Thyroid gland (tissue), 4 donors: ENCODE measurements around the gene FRAS1. TPM values are rescaled to one million over a fixed set of nuclear protein-coding genes. Genes with fewer than 3 reads are reported as not detected.

Source experiments
- DNase-seq, 2 donors: peaks; one replicate each; pipeline ENCODE4 v3.0.0-alpha.2; 2019
- H3K27ac ChIP-seq, 3 donors: fragments of 200-600 bp; sonication (generic); 1 replicate in 2 of 3; 2 replicates in 1 of 3; pipeline ENCODE4 v1.5.1; 2016 to 2019; ENCODE audit warnings: mild to moderate bottlenecking in 1 of 3, moderate library complexity in 1 of 3
- H3K27me3 ChIP-seq: fragments of 200-600 bp; sonication (generic); one replicate; pipeline ENCODE4 v1.5.1; 2019
- H3K36me3 ChIP-seq, 2 donors: fragments of 200-600 bp; sonication (generic); one replicate each; pipeline ENCODE4 v1.5.1; 2016 to 2019
- H3K4me1 ChIP-seq, 2 donors: fragments of 200-600 bp; sonication (generic); one replicate each; pipeline ENCODE4 v1.5.1; 2017 to 2019
- H3K4me3 ChIP-seq, 3 donors: fragments of 200-600 bp; sonication (generic); replicated peaks in 1 of 3; 1 replicate in 2 of 3; 2 replicates in 1 of 3; pipeline ENCODE4 v1.5.1; 2016; ENCODE audit warnings: mild to moderate bottlenecking in 1 of 3
- H3K9me3 ChIP-seq: fragments of 200-600 bp; sonication (generic); one replicate; pipeline ENCODE4 v1.5.1; 2017
- POLR2A ChIP-seq, 2 donors: fragments of 450-650 bp; IDR thresholded peaks; one replicate each; pipeline ENCODE4 v1.6.1; 2017; ENCODE audit warnings: antibody characterized with exemption in 2 of 2, mild to moderate bottlenecking in 2 of 2, moderate library complexity in 1 of 2
- WGBS, 2 donors: methylation state at CpG; one replicate each; pipeline ENCODE4 v1.1.5; 2017; 5-methylcytosine and 5-hydroxymethylcytosine counted together
- intact Hi-C: fragments of 100-400 bp; cut with DNase I; formaldehyde crosslinking; loops from one replicate; pipeline ENCODE4 v1.15.1; 2023
- total RNA-seq, 4 donors: library from RNA; depleted of rRNA; stranded (reverse); fragments of >200 nt; gene quantifications; one replicate each; pipeline ENCODE4 v1.2.3, GENCODE V29; 2016
- TF ChIP-seq, protein P1 (sequence below), 6 experiments: fragments of 200-600 bp in 3 of 6; fragments of 450-650 bp in 3 of 6; sonication (generic) in 3 of 6; IDR thresholded peaks; one replicate each; pipeline ENCODE4 v1.5.1; 2016 to 2019; ENCODE audit warnings: antibody characterized with exemption in 6 of 6, mild to moderate bottlenecking in 2 of 6, inconsistent platforms in 1 of 6, moderate library complexity in 1 of 6

FRAS1 gene
- total RNA-seq, 4 donors from 2014 or later, result 25.4 to 42.3 (median 31.7) TPM

DNA sequence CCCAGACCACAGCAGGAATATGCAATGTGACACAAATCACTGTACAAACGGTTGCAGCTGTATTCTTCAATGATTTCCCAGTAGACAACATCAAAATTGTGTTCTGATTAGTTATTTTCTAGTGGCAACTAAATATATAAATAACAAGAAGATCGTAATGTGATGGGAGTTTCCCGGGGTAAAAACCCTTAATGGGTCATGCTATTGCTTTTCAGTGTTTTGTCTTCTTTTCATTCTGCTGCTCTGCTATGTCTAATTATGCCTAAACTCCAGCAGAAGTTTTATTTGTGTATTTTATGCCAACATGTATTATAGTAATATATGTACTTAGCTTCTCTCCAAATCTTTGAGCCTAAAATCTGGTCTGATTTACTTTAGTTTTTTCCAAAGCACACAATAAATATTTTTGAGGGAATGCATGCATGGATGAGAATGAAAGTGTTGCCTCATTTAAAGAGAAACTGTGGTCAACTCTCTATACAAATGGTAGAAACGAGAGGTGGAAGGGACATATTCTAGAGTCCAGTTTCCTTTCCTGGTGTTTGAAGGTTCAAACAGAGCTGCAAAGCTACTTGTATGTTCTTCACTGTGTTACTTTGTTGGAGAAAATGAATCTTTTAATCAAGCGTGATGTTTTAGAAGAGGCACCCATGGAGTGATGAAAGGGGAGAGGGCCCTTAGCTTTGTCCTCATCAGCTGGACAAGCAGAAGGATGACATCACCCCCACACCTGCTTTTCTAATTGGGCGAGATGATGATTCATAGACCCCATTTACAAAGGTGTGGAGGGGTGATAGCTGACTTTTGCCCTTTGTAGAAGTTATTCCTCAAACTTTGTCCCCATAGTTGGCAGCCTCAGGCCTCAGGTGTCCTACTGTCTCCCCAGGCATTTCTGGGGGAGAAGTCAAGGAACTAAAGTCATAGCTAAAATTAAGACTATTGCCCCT is 129.7 kb downstream of the FRAS1 start:
- H3K27me3 ChIP-seq, result no peaks in the 10 kb centered on the region
- TF ChIP-seq, protein P1, sequence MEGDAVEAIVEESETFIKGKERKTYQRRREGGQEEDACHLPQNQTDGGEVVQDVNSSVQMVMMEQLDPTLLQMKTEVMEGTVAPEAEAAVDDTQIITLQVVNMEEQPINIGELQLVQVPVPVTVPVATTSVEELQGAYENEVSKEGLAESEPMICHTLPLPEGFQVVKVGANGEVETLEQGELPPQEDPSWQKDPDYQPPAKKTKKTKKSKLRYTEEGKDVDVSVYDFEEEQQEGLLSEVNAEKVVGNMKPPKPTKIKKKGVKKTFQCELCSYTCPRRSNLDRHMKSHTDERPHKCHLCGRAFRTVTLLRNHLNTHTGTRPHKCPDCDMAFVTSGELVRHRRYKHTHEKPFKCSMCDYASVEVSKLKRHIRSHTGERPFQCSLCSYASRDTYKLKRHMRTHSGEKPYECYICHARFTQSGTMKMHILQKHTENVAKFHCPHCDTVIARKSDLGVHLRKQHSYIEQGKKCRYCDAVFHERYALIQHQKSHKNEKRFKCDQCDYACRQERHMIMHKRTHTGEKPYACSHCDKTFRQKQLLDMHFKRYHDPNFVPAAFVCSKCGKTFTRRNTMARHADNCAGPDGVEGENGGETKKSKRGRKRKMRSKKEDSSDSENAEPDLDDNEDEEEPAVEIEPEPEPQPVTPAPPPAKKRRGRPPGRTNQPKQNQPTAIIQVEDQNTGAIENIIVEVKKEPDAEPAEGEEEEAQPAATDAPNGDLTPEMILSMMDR (IDR thresholded peaks at IDR 0.05), result no peak
- TF ChIP-seq POLR2A (IDR thresholded peaks at IDR 0.05), result no peak
- no peak overlapping the region for H3K4me3 ChIP-seq
- no peaks in the 10 kb centered on the region for H3K36me3 ChIP-seq
- DNase-seq, result no peak
- WGBS, 2 donors, result 66 to 79% methylated on average over 6 of the region's 6 CpGs
- H3K27ac ChIP-seq, result no peak overlapping the region
- H3K4me1 ChIP-seq, result peaks cover 0 to 15% of the 10 kb centered on the region in 2 donors
- intact Hi-C loops, result no loop called here
- no peaks in the 10 kb centered on the region for H3K9me3 ChIP-seq

DNA sequence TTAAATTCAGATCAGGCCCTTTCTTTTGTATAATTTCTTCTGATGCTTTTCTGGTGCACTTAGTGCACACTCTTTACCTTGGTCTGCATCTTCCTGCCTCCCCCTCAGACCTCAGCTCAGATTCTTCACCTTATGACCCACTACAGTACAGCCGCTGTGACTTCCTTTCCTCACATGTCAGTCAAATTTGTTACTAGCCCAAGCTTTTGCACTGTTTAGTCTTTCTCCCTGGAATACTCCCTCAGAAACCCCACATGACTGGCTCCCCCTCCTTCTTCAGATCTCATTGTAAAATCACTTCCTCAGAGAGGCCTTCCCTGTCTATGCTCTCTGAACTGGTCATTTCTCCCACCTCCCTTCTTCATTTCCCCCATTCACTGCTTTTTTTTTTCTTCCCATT is 132.9 kb downstream of the FRAS1 start:
- Histone ChIP-seq H3K27ac (no peak overlapping the region), H3K36me3 (no peaks in the 10 kb centered on the region), H3K4me1 (peaks cover 0 to 15% of the 10 kb centered on the region in 2 donors), H3K4me3 (no peak overlapping the region), H3K27me3 (no peaks in the 10 kb centered on the region), H3K9me3 (no peaks in the 10 kb centered on the region)
- TF ChIP-seq, protein P1 (IDR thresholded peaks at IDR 0.05), result no peak
- no peak for TF ChIP-seq POLR2A (IDR thresholded peaks at IDR 0.05)
- WGBS, 2 donors, result 83 to 84% methylated on average over 1 of the region's 1 CpG
- no peak for DNase-seq
- intact Hi-C loops, result no loop called here

- DNase-seq, result no peak
- intact Hi-C loops, result no loop called here
- Histone ChIP-seq H3K9me3 (no peaks in the 10 kb centered on the region), H3K27me3 (no peaks in the 10 kb centered on the region), H3K27ac (no peak overlapping the region), H3K4me1 (peaks cover 0 to 10% of the 10 kb centered on the region in 2 donors), H3K36me3 (no peaks in the 10 kb centered on the region), H3K4me3 (no peak overlapping the region)
- TF ChIP-seq, protein P1 (IDR thresholded peaks at IDR 0.05), result no peak
- TF ChIP-seq POLR2A (IDR thresholded peaks at IDR 0.05), result no peak
Measured at GRCh38 chr4:78190595-78190994, 133.5 kb downstream of the FRAS1 start.

GRCh38 chr4:78197947-78198346 is 140.8 kb downstream of the FRAS1 start:
- WGBS, 2 donors, result 87 to 88% methylated on average over 4 of the region's 4 CpGs

GRCh38 chr4:78199984-78200383 is 142.9 kb downstream of the FRAS1 start:
- no peak for DNase-seq
- H3K4me3 ChIP-seq, result no peak overlapping the region
- H3K36me3 ChIP-seq, result no peaks in the 10 kb centered on the region
- no peaks in the 10 kb centered on the region for H3K27me3 ChIP-seq
- WGBS, 2 donors, result 94 to 95% methylated on average over 1 of the region's 1 CpG
- H3K4me1 ChIP-seq, result no peaks in the 10 kb centered on the region
- intact Hi-C loops, result no loop called here
- no peaks in the 10 kb centered on the region for H3K9me3 ChIP-seq
- H3K27ac ChIP-seq, result no peak overlapping the region
- TF ChIP-seq POLR2A (IDR thresholded peaks at IDR 0.05), result no peak
- TF ChIP-seq, protein P1 (IDR thresholded peaks at IDR 0.05), result no peak

More at GRCh38 chr4:78197947-78198346, 140.8 kb downstream of the FRAS1 start:
- Histone ChIP-seq H3K4me1 (no peaks in the 10 kb centered on the region), H3K4me3 (no peak overlapping the region), H3K36me3 (no peaks in the 10 kb centered on the region), H3K9me3 (no peaks in the 10 kb centered on the region), H3K27ac (no peak overlapping the region), H3K27me3 (no peaks in the 10 kb centered on the region)
- DNase-seq, result no peak
- intact Hi-C loops, result no loop called here
- TF ChIP-seq, protein P1 (IDR thresholded peaks at IDR 0.05), result no peak
- no peak for TF ChIP-seq POLR2A (IDR thresholded peaks at IDR 0.05)
